Activated naive CD4-positive, alpha-beta T cell treated with anti-CD3 and anti-CD28 coated beads, Interleukin-2, amount 50 U/mL, for 72 hours (primary cell): ENCODE measurements around the gene VRK1. TPM values are rescaled to one million over a fixed set of nuclear protein-coding genes. Genes with fewer than 3 reads are reported as not detected.

ENCODE experiments used
- ATAC-seq, 2 donors: fragments of 150-1000 bp; cut with Tn5 transposase; 2 replicates each; pipeline ENCODE4 v1.10.0; 2021; ENCODE audit warnings: mild to moderate bottlenecking in 2 of 2, moderate library complexity in 2 of 2
- DNase-seq, 2 donors: peaks; one replicate each; pipeline ENCODE4 v3.0.0; 2021 to 2022; ENCODE audit warnings: low spot score in 2 of 2
- H3K27ac Mint-ChIP-seq, 2 donors: one replicate each; pipeline ENCODE4 v1.8.0; 2022; ENCODE audit warnings: mild to moderate bottlenecking in 2 of 2, mixed read lengths in 2 of 2
- H3K36me3 Mint-ChIP-seq, 2 donors: one replicate each; pipeline ENCODE4 v1.8.0; 2022; ENCODE audit warnings: mixed read lengths in 2 of 2
- H3K9me3 Mint-ChIP-seq, 2 donors: one replicate each; pipeline ENCODE4 v1.8.0; 2022; ENCODE audit warnings: mixed read lengths in 2 of 2
- total RNA-seq, 2 donors: library from RNA; stranded (reverse); gene quantifications; one replicate each; pipeline ENCODE4 v1.2.3, GENCODE V29; 2022

The VRK1 gene
- total RNA-seq, 2 donors from 2014 or later: 51.7 to 63.1 TPM

DNA sequence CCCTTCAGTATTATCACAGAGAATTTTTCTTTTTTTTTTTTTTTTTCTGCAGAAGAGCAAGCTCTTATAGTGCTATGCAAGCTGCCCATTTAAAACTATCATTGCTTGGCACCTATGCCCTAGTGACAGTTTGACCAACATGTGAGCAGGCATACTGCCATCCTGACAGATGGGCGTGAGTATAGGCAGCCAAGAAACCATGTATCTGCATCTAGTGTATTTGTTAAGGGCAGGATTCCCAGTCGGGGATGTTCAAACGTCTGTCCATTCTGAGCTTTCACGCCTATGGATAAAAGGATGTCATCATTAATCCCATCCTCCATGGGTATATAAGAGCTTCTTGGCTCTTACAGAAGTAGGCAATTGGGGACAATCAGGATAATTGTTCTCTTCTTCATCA lies 8.8 kb downstream of the VRK1 start:
- Mint-ChIP-seq H3K9me3 (peaks cover 0 to 4% of the 10 kb centered on the region in 2 donors), H3K27ac (no peak overlapping the region), H3K36me3 (peaks cover 5 to 35% of the 10 kb centered on the region in 2 donors)
- DNase-seq (no peak), ATAC-seq (no peak)

DNA sequence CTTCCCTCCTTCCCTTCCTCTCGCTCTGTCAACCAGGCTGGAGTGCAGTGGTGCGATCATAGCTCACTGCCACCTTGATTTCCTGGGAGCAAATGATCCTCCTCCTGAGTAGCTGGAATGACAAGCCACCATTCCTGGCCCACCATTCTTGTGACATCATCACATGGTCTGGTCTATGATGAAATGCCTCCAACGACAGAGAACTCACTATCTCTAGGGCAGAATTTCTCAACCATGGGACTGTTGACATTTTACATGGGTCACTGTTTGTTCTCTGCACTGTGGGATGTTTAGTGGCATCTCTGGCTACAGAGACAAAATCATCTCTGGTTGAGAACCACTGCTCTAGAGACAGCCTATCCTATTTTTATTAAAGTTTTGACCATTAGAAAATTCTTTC lies 9.7 kb downstream of the VRK1 start:
- Mint-ChIP-seq H3K9me3 (peaks cover 0 to 4% of the 10 kb centered on the region in 2 donors), H3K27ac (no peak overlapping the region), H3K36me3 (peaks cover 5 to 41% of the 10 kb centered on the region in 2 donors)
- ATAC-seq (no peak), DNase-seq (no peak)

- Mint-ChIP-seq H3K36me3 (peaks cover 5 to 41% of the 10 kb centered on the region in 2 donors), H3K27ac (no peak overlapping the region), H3K9me3 (peaks cover 0 to 4% of the 10 kb centered on the region in 2 donors)
- ATAC-seq: no peak
- no peak for DNase-seq
Measured at GRCh38 chr14:96808619-96809406, 11.6 kb downstream of the VRK1 start.

GRCh38 chr14:96811265-96811664 lies 14.1 kb downstream of the VRK1 start:
- ATAC-seq (no peak), DNase-seq (no peak)
- Mint-ChIP-seq H3K9me3 (peaks cover 0 to 4% of the 10 kb centered on the region in 2 donors), H3K27ac (no peak overlapping the region), H3K36me3 (peaks cover 5 to 41% of the 10 kb centered on the region in 2 donors)

GRCh38 chr14:96811985-96812667 lies 14.9 kb downstream of the VRK1 start:
- H3K9me3 Mint-ChIP-seq: peaks cover 0 to 4% of the 10 kb centered on the region in 2 donors
- ATAC-seq (no peak), DNase-seq (no peak)
- H3K27ac Mint-ChIP-seq: no peak overlapping the region
- peaks cover 5 to 34% of the 10 kb centered on the region in 2 donors for H3K36me3 Mint-ChIP-seq

DNA sequence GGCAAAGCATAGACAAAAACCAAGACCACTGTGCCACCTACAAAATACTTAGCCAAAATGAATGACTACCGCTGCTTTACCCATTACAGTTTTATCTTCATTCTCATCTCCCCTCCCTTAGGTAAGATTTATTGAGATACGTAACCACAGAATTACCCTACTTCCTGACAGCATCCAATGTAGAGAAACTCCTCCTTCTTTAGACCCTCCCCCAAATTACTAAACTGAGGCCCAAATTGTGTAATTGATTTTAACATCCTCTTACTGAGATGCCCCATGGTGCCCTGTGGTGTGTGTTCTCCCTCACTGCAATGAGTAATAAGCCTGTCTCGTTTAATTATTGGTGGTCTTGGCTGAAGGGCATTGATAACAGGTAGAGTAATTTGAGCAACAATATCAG lies 19.1 kb downstream of the VRK1 start:
- no peak for ATAC-seq
- no peaks in the 10 kb centered on the region for H3K9me3 Mint-ChIP-seq
- H3K27ac Mint-ChIP-seq: no peak overlapping the region
- peaks cover 11 to 24% of the 10 kb centered on the region in 2 donors for H3K36me3 Mint-ChIP-seq
- DNase-seq: no peak

GRCh38 chr14:96817750-96818666 lies 20.8 kb downstream of the VRK1 start:
- H3K9me3 Mint-ChIP-seq: no peaks in the 10 kb centered on the region
- H3K27ac Mint-ChIP-seq: no peak overlapping the region
- DNase-seq: no peak
- peaks cover 15 to 21% of the 10 kb centered on the region in 2 donors for H3K36me3 Mint-ChIP-seq
- no peak for ATAC-seq

GRCh38 chr14:96821501-96821900 lies 24.3 kb downstream of the VRK1 start:
- Mint-ChIP-seq H3K36me3 (peaks cover 17 to 26% of the 10 kb centered on the region in 2 donors), H3K9me3 (peaks cover 0 to 4% of the 10 kb centered on the region in 2 donors)
- DNase-seq: no peak

DNA sequence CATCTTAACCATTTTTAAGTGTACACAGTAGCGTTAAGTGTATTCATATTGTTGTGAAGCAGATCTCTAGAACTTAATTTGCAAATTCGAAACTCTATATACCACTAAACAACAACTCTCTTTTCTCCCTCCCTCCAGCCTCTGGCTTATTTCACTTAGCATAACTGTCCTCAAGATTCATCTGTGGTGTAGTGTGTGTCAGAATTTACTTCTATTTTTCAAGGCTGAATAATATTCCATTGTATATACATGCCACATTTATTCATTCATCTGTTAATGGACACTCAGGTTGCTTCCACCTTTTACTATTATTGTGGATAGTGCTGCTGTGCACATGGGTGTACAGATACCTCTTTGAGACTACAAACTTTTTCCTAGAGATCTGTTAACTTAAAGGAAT lies 26.5 kb downstream of the VRK1 start:
- peak overlapping the region in 1 of 2 donors; percentile 22 for H3K27ac Mint-ChIP-seq
- H3K9me3 Mint-ChIP-seq: peaks cover 0 to 9% of the 10 kb centered on the region in 2 donors
- DNase-seq (no peak), ATAC-seq (no peak)
- H3K36me3 Mint-ChIP-seq: peaks cover 24 to 38% of the 10 kb centered on the region in 2 donors

More at GRCh38 chr14:96821501-96821900, 24.3 kb downstream of the VRK1 start:
- ATAC-seq: no peak
- H3K27ac Mint-ChIP-seq: no peak overlapping the region

GRCh38 chr14:96824283-96824682 lies 27.1 kb downstream of the VRK1 start:
- Mint-ChIP-seq H3K36me3 (peaks cover 24 to 38% of the 10 kb centered on the region in 2 donors), H3K9me3 (peaks cover 1 to 9% of the 10 kb centered on the region in 2 donors), H3K27ac (no peak overlapping the region)
- no peak for DNase-seq
- no peak for ATAC-seq

- ATAC-seq (no peak), DNase-seq (no peak)
- peaks cover 6 to 16% of the 10 kb centered on the region in 2 donors for H3K9me3 Mint-ChIP-seq
- peaks cover 25 to 41% of the 10 kb centered on the region in 2 donors for H3K36me3 Mint-ChIP-seq
- H3K27ac Mint-ChIP-seq: no peak overlapping the region
Measured at GRCh38 chr14:96826818-96827217, 29.6 kb downstream of the VRK1 start.

DNA sequence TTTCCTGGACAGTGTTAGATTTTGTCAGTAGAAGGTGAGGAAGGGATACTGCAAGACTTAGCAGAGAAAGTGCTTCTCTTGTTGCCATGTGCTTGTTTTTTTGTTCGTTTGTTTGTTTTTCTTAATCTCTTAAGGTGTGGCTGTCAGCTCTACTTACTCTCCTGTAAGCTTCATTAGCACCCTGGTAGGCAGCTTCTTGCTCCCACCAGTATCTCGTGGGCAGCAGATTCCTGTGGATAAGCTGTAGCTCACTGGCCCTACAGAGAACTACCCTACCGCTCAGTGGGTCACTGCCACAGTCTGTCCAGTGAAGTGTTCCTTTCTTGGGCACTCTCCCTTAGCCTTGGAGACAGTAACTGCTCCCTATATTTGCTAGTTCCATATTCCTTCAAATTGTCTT lies 30.1 kb downstream of the VRK1 start:
- Mint-ChIP-seq H3K36me3 (peaks cover 25 to 41% of the 10 kb centered on the region in 2 donors), H3K9me3 (peaks cover 6 to 16% of the 10 kb centered on the region in 2 donors), H3K27ac (no peak overlapping the region)

DNA sequence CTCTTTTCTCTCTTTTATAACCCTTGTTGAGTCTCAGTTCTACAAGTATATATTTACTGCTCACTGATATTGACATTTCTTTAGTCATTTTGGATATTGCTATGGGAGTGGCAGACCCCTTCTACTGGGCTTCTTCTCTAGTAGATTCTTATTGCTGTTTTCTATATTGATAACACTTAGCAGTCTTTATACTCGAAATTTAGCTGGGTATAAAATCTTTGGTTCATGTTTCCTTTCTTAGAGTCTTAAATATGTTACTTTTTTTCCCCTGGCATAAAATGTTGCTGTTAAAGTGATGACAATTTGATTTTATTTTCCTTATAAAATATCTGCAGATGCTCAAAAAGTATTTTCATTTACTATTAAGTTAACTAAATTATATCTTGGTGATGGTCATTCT lies 32.6 kb downstream of the VRK1 start:
- ATAC-seq (no peak), DNase-seq (no peak)
- peaks cover 6 to 12% of the 10 kb centered on the region in 2 donors for H3K9me3 Mint-ChIP-seq
- H3K27ac Mint-ChIP-seq: no peak overlapping the region
- peaks cover 18 to 43% of the 10 kb centered on the region in 2 donors for H3K36me3 Mint-ChIP-seq

More for the DNA sequence above, 30.1 kb downstream of the VRK1 start:
- no peak for DNase-seq
- ATAC-seq: no peak

- ATAC-seq: no peak
- no peak overlapping the region for H3K27ac Mint-ChIP-seq
- H3K9me3 Mint-ChIP-seq: peaks cover 6 to 12% of the 10 kb centered on the region in 2 donors
- H3K36me3 Mint-ChIP-seq: peaks cover 24 to 43% of the 10 kb centered on the region in 2 donors
- DNase-seq: no peak
Measured at GRCh38 chr14:96830946-96831345, 33.8 kb downstream of the VRK1 start.

- ATAC-seq (no peak), DNase-seq (no peak)
- H3K9me3 Mint-ChIP-seq: peaks cover 6 to 12% of the 10 kb centered on the region in 2 donors
- H3K36me3 Mint-ChIP-seq: peaks cover 31 to 49% of the 10 kb centered on the region in 2 donors
- H3K27ac Mint-ChIP-seq: no peak overlapping the region
Measured at GRCh38 chr14:96832351-96832750, 35.2 kb downstream of the VRK1 start.

DNA sequence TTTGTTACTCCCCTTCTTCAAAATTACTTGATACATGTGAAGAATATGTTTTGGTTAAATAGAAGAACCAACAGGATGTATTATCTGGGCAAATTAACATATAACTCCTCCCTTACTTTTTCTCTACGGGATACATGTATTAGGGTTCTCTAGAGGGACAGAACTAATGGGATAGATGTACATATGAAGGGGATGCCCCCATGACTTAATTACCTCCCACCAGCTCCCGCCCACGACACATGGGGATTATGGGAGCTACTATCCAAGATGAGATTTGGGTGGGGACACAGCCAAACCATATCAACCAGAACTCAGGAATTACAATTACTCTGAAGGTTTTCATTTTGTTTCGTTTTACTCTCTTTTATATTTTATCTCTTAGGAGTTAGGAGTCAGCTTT lies 41.3 kb downstream of the VRK1 start:
- Mint-ChIP-seq H3K9me3 (no peaks in the 10 kb centered on the region), H3K27ac (no peak overlapping the region), H3K36me3 (peaks cover 17 to 55% of the 10 kb centered on the region in 2 donors)
- DNase-seq: no peak
- no peak for ATAC-seq
